LNCAP (cell line): ENCODE measurements around the gene DDN.

Experiments
- CTCF ChIP-seq: fragments of 450-650 bp; IDR thresholded peaks from 2 replicates; pipeline ENCODE4 v1.5.1; 2017; ENCODE audit warnings: mild to moderate bottlenecking

Gene DDN

GRCh38 chr12:48998497-48999353 is 450 bp downstream of the DDN start:
- TF ChIP-seq CTCF, result no peak

GRCh38 chr12:48997719-48998496 is 1.3 kb downstream of the DDN start:
- no peak for TF ChIP-seq CTCF

- TF ChIP-seq CTCF, result no peak
Observed at GRCh38 chr12:48996794-48997718, 2.1 kb downstream of the DDN start.

GRCh38 chr12:48995086-48995879 is 3.9 kb downstream of the DDN start:
- peak; percentile 84 for TF ChIP-seq CTCF

GRCh38 chr12:48994224-48995085 is 4.7 kb downstream of the DDN start:
- TF ChIP-seq CTCF, result no peak

- no peak for TF ChIP-seq CTCF
Observed at GRCh38 chr12:48993787-48994186, 5.4 kb downstream of the DDN start.
